Keratinocyte (primary cell): Measurements from ENCODE around the gene MPLKIP.

Experiments used
- CTCF ChIP-seq, 3 experiments: IDR thresholded peaks in 1 of 3; conservative IDR thresholded peaks in 1 of 3; optimal IDR thresholded peaks in 1 of 3; 2 replicates in 2 of 3; 3 replicates in 1 of 3; pipeline versions ENCODE3 to v1.5.1; 2011; ENCODE audit warnings: low read length in 3 of 3, mild to moderate bottlenecking in 3 of 3, moderate library complexity in 2 of 3, control low read depth in 1 of 3, inconsistent platforms in 1 of 3; ENCODE audit not compliant: insufficient read depth in 2 of 3; ENCODE audit errors: extremely low read depth in 1 of 3
- EZH2 ChIP-seq: IDR thresholded peaks from one replicate; pipeline ENCODE4 v1.6.1; 2012; ENCODE audit warnings: inconsistent platforms, mild to moderate bottlenecking, low read length, moderate library complexity

- no peak for TF ChIP-seq CTCF (optimal IDR thresholded peaks at IDR 0.05 in 1 of 3, IDR thresholded peaks at IDR 0.05 in 1 of 3, conservative IDR thresholded peaks at IDR 0.05 in 1 of 3; ENCODE audit: extremely low read depth in 1 of 3, insufficient read depth in 2 of 3, low read length in 3 of 3)
- TF ChIP-seq EZH2: no peak
Measured at GRCh38 chr7:40092182-40092581, 42.2 kb downstream of the MPLKIP start.
